SJSA1 (cell line): ENCODE measurements around the gene PABPN1L. TPM values are rescaled to one million over a fixed set of nuclear protein-coding genes. Genes with fewer than 3 reads are reported as not detected.
A peak's percentile ranks its signal among the peaks of the same experiment; 100 is the strongest.

Source experiments
- DNase-seq, 2 experiments: peaks; one replicate each; pipeline ENCODE4 v3.0.0-alpha.2; 2015 to 2020; ENCODE audit warnings: low spot score in 2 of 2, low read depth in 1 of 2
- H3K27ac ChIP-seq: fragments of 250-450 bp; sonication (Bioruptor Pico); 2 replicates; pipeline ENCODE4 v1.5.1; 2020; ENCODE audit warnings: mild to moderate bottlenecking, moderate library complexity
- H3K27me3 ChIP-seq: fragments of 250-450 bp; sonication (Bioruptor Pico); replicated peaks from 2 replicates; pipeline ENCODE4 v1.5.1; 2020; ENCODE audit warnings: mild to moderate bottlenecking, moderate library complexity
- H3K36me3 ChIP-seq: fragments of 250-450 bp; sonication (Bioruptor Pico); 2 replicates; pipeline ENCODE4 v1.5.1; 2020; ENCODE audit warnings: mild to moderate bottlenecking
- H3K4me1 ChIP-seq: fragments of 250-450 bp; sonication (Bioruptor Pico); replicated peaks from 2 replicates; pipeline ENCODE4 v1.6.1; 2021; ENCODE audit warnings: mild to moderate bottlenecking
- H3K4me3 ChIP-seq: fragments of 250-450 bp; sonication (Bioruptor Pico); 2 replicates; pipeline ENCODE4 v1.5.1; 2020; ENCODE audit warnings: mild to moderate bottlenecking
- H3K9me3 ChIP-seq: fragments of 250-450 bp; sonication (Bioruptor Pico); replicated peaks from 2 replicates; pipeline ENCODE4 v1.5.1; 2020; ENCODE audit warnings: mild to moderate bottlenecking
- total RNA-seq: library from RNA; depleted of rRNA; stranded (reverse); fragments of >200 nt; shearing (Covaris generic); gene quantifications from 2 replicates; pipeline ENCODE4 v1.2.3, GENCODE V29; 2014

The PABPN1L gene
- total RNA-seq, 1 experiment from 2014 or later = not detected

DNA sequence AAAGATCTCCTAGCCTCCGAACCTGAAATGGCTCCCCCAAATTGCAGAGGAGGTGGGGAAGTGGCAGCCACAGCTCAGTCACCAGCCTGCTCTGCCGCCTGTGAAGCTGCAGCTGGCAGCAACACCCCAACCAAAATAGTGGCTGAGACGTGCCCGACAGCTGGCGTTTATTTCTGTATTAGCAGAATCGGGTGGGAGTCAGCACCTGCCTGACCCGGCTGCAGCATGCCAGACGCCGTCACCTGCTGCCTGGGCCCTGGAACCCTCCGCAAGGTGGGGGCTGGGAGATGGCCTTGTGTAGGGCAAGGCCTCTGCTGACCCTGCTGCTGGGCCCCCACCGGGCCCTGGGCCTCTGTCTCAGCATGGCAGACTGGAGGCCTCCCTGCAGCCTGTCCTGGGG, 17.5 kb upstream of the PABPN1L start:
- no peak overlapping the region for H3K4me3 ChIP-seq
- no peaks in the 10 kb centered on the region for H3K9me3 ChIP-seq
- no peaks in the 10 kb centered on the region for H3K4me1 ChIP-seq
- H3K27me3 ChIP-seq = peaks cover 7% of the 10 kb centered on the region; the same call in 1 of the 2 replicates
- DNase-seq = no peak
- H3K36me3 ChIP-seq = no peaks in the 10 kb centered on the region
- no peak overlapping the region for H3K27ac ChIP-seq

DNA sequence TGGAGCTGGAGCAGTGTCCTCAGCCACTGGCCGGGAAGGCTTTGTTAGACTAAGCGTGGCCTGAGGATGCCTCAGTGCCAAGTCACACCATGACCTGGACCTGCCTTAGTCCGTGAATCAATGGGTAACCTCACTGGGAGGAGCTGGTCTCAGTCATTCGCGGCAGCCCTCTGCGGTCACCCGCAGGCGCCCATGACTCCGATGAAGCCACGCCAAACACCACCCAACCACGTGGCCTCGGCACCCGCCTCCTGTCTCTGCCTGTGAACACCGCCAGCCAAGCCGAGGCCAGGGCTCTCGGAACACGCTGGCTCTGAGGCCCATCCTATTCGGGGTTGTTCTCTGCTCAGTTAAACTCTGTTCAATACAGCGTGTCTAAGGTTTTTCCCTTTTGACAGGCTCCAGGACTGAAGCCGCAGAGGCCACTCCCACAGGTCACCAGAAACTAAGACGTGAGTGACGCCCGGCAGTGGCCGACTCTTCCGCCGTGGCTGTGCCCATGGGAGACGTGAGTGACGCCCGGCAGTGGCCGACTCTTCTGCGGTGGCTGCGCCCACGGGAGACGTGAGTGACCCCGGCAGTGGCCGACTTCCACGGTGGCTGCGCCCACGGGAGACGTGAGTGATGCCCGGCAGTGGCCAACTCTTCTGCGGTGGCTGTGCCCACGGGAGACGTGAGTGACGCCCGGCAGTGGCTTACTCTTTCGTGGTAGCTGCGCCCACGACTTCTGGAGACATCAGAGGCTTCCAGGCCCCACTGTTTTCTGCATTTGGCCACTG, 16.8 kb upstream of the PABPN1L start:
- Histone ChIP-seq H3K27me3 (peaks cover 11% of the 10 kb centered on the region; the same call in 1 of the 2 replicates), H3K9me3 (no peaks in the 10 kb centered on the region), H3K4me3 (no peak overlapping the region), H3K27ac (no peak overlapping the region), H3K36me3 (no peaks in the 10 kb centered on the region), H3K4me1 (no peaks in the 10 kb centered on the region)
- DNase-seq = no peak

DNA sequence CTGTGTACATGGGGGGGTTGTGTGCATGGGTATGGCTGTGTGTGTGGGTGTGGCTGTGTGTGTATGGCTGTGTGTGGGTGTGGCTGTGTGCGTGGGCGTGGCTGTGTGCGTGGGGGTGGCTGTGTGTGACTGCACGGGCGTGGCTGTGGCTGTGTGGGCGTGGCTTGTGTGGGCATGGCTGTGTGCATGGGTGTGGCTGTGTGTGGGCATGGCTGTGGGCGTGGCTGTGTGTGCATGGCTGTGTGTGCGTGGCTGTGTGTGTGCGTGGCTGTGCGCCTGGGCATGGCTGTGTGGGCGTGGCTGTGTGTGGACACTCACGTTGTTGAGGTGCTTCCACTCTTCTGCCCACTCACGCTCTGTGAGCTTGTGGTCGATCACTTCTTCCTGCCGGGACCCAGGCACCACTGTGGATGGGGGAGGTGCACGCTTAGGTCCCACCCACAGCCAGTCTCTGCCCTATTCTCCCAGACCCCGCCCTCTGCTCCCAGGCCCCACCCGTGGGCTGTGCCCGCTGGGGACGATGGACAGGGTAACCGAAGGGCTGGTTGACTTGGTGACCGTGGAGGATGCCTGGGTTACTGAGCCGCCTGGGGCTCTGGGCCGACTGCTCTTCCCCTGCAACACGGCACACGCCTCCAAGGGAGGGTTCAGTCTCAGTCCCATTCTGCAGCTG, 16.0 kb upstream of the PABPN1L start:
- no peak overlapping the region for H3K4me3 ChIP-seq
- no peaks in the 10 kb centered on the region for H3K4me1 ChIP-seq
- H3K36me3 ChIP-seq = no peaks in the 10 kb centered on the region
- H3K27me3 ChIP-seq = peaks cover 18% of the 10 kb centered on the region; the same call in 1 of the 2 replicates
- H3K27ac ChIP-seq = no peak overlapping the region
- H3K9me3 ChIP-seq = no peaks in the 10 kb centered on the region
- DNase-seq = no peak

DNA sequence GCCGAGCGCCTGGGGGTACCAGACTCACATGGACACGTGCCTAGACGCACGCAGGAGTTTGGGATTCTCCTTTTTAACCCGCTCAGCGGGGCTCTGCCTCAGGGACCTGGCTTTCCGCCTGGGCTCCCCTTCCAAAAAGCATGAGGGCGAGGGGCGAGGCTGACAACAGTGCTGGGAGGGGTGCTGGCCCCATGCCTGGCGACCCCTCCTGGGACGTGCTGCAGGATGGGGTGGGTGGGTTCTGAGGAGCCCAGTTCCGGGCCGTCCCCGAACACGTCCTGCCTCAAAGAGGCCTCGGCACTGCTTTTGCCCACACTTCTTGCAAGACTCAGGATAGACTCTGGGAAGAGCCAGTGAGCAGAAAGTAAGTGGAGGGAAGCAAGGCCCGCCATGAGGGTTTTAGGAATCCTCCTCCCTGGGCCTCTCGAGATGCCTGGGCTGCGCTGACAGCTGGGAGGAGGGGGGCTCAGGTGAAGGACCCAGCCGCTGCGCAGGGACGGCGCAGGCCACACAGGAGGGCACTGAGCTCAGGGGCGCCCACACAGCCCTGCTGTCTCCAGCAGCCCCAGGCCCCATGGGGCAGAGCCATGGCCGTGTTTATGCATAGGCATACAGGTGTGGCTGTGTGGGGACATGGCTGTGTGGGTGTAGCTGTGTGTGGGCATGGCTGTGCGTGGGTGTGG, 15.4 kb upstream of the PABPN1L start:
- Histone ChIP-seq H3K9me3 (no peaks in the 10 kb centered on the region), H3K27ac (no peak overlapping the region), H3K27me3 (peaks cover 24% of the 10 kb centered on the region), H3K36me3 (no peaks in the 10 kb centered on the region), H3K4me3 (no peak overlapping the region), H3K4me1 (peaks cover 6% of the 10 kb centered on the region)
- no peak for DNase-seq

DNA sequence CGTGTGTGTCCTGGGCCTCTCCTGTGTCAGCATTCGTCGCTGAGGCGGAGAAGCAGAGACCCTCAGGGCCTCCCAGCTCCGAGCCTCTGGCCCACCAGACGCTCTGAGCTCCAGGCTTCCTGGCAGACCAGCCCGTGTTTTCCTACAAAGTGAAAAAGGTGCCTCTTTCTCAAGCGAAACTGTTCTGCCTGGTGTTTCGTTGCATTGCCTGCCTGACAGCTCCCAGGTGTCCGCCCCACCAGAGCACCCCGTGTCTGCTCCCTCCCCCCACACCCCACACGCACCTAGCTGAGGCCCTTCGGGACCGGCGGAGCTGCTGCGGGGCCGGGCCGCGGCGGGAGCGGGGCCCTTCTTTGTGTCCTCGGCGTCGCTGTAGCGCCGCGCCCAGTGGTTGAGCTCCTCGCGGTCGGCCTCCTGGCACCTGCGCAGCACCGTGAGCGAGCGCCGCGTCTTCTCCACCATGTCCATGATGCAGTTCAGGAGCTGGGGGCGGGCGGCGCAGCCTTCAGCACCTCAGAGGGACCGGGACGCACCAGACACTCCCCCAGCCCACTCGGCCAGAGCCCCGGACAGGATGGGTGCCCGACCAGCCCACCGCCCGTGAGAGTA, 14.7 kb upstream of the PABPN1L start:
- Histone ChIP-seq H3K27ac (no peak overlapping the region), H3K36me3 (no peaks in the 10 kb centered on the region), H3K4me3 (no peak overlapping the region), H3K27me3 (peaks cover 31% of the 10 kb centered on the region), H3K9me3 (no peaks in the 10 kb centered on the region), H3K4me1 (peaks cover 11% of the 10 kb centered on the region)
- DNase-seq = no peak

DNA sequence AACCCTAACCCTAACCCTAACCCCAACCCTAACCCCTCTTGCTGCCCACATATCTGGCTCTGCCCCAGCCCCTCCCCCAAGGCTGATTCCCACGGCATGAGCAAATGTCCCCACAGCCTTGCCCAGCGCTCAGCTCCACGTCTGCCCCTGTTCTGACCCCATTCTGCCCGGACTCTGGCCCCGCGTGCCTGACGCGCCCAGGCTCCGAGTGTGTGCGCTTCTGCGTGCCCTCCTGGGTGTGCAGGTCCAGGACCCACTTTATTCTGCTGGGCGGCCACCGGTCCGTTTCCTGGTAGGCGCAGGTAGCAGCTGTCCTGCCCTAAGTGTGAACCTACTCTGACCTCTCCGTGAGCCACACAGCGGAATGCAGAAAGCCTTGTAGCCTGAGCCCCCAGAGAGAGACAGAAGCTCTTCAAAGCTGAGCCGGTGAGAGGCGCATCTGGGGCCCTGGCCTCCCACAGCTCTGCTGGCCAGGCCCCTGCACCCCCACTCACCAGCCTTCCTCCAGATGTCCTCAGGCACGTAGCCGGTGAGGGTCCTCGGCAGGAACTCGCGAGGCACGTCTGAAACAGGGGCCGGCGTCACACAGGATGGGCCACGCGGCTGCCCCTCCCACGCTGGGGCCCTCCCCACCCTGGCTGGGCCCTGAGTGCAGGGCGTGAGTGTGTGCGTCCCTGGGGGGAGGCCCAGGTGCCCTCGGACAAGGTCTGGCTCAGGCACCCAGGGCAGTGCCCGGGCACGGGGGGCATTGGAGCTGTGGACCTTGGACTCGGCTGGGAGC, 14.0 kb upstream of the PABPN1L start:
- no peak overlapping the region for H3K4me3 ChIP-seq
- H3K9me3 ChIP-seq = no peaks in the 10 kb centered on the region
- no peak overlapping the region for H3K27ac ChIP-seq
- H3K27me3 ChIP-seq = peaks cover 38% of the 10 kb centered on the region
- no peak for DNase-seq
- H3K4me1 ChIP-seq = peaks cover 11% of the 10 kb centered on the region
- no peaks in the 10 kb centered on the region for H3K36me3 ChIP-seq

DNA sequence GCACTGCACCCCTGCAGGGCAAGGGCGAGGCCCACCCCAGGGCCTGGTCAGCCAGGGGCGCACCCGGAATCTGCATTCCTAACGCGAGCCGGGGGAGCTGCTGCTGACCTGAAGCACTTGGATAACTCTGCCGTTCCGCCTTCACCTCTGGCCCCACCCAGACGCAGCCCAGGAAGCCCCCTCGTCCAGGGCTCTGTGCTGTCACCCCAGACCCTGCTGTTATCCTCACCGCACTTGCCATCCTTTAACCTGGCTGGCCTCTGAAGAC, 13.3 kb upstream of the PABPN1L start:
- Histone ChIP-seq H3K4me3 (no peak overlapping the region), H3K9me3 (no peaks in the 10 kb centered on the region), H3K4me1 (peaks cover 11% of the 10 kb centered on the region), H3K27me3 (peaks cover 45% of the 10 kb centered on the region), H3K27ac (no peak overlapping the region), H3K36me3 (no peaks in the 10 kb centered on the region)
- no peak for DNase-seq

DNA sequence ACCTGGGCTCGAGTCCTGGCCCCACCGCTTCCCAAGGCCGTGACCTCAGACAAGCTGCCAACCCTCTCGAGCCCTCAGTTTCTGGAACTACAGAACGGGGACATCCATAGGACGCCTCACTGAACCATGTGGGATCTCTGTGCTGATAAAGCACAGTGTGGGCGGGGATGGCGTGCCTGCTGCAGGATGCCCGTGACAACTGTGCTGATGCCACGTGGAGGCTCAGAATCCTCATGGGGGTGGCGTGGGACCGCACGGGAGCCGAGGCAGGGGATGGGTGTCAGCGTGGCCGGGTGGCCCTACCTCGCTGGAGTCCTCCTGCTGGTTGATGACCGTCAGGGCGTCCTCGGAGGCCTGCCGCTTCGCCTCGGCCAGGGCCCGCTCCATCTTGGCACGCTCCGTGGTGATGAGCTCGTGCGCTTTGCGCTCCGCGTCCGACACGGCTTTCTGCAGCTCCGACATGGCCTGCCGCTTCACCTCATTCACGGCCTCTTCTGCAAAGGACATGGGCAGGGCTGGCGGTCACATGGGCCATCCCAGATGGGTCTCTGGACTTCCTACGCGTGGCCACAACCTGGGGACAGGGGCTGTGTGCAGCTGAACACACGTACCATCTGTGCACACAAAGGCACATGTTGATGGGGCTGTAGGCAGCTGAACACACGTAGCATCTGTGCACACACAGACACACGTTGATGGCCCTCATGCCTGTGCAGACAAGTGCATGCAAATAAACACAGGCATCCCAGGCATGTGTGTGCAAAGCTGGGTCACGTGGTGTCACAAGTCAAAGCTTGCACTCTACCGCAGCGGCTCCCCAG, 12.7 kb upstream of the PABPN1L start:
- H3K36me3 ChIP-seq = no peaks in the 10 kb centered on the region
- H3K9me3 ChIP-seq = no peaks in the 10 kb centered on the region
- DNase-seq = no peak
- H3K4me3 ChIP-seq = no peak overlapping the region
- H3K4me1 ChIP-seq = peaks cover 11% of the 10 kb centered on the region
- peaks cover 50% of the 10 kb centered on the region for H3K27me3 ChIP-seq
- H3K27ac ChIP-seq = no peak overlapping the region

DNA sequence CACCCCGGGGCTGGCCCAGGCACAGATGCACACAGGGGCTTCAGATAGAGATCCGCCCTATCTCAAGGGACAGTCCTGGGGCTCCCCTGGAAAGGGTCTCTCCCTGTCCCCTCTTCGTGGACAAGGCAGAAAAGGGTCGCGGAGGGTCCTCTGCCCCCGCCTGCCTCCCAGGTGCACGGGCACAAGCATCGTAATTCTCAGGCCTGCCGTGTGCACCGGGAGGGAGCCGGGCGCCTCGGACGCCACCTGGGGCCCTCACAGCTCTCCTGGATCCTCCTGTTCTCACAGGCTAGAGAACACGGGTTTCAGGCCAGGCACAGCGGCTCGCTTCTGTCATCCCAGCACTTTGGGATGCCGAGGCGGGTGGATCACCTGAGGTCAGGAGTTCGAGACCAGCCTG, 11.9 kb upstream of the PABPN1L start:
- peaks cover 58% of the 10 kb centered on the region for H3K27me3 ChIP-seq
- H3K9me3 ChIP-seq = no peaks in the 10 kb centered on the region
- peaks cover 11% of the 10 kb centered on the region for H3K4me1 ChIP-seq

DNA sequence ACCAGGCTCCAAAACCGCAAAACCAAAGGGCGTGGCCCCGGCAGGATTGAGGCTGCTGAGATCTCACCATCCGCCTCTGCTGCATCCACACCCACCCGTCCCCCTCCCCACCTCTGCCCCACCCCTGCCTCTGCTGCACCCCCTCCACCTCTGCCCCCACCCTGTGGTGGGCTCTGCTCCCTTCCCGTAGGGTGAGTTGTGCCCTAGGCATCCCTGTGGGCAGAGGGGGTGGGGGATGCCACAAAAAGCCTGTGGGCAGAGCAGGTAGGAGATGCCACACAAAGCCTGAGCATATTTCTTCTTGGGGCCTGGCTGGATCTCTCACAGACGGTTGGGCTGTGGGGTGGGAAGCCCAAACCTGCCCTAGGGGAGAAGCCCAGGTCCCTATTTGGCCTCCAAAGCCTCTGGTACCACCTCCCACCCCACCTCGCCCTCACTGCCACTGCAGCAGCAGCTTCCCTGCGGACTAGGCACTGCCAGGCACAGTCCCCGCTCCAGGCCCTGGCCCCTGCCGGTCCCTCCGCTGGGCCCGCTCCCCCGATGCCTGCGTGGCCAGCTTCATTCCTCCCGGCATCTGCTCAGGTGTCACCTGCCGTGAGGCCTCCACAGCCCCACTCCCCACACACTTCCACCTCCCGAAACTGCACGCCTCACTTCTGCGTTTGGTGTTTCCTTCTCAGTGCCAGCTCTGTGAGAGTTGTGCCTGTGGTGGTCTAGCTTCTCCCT, 11.3 kb upstream of the PABPN1L start:
- H3K4me1 ChIP-seq = peaks cover 11% of the 10 kb centered on the region
- no peaks in the 10 kb centered on the region for H3K36me3 ChIP-seq
- H3K27me3 ChIP-seq = peaks cover 65% of the 10 kb centered on the region
- H3K4me3 ChIP-seq = no peak overlapping the region
- H3K27ac ChIP-seq = no peak overlapping the region
- no peak for DNase-seq
- H3K9me3 ChIP-seq = no peaks in the 10 kb centered on the region

More for the DNA sequence above, 11.9 kb upstream of the PABPN1L start:
- H3K4me3 ChIP-seq = no peak overlapping the region
- no peaks in the 10 kb centered on the region for H3K36me3 ChIP-seq
- H3K27ac ChIP-seq = no peak overlapping the region
- no peak for DNase-seq

DNA sequence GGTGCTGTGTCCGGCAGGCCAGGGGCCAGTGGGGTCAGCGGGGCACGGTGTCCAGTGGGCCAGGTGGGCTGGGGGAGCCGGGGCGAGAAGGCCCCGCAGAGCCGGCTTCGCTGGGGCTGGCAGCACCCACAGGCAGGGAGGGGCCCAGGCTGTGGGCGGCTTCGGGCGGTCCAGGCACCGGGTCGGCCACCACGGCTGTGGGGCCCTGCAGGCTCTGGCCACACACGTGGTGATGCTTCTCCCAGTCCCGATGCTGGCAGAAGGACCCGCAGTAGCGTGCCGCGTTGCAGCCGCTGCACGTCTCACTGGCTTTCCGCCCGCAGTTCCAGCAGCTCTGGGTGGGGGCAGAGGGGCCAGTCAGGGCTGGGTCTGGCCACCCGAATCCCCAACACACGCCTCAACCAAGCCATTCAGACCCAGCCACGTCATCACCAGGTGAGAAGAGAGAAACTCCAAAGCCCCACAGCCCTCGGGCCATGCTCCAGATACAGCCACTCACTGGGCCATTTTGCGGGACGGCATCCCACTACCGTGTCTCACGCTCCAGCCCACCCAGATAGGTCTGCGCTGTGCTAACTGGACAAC, 10.6 kb upstream of the PABPN1L start:
- H3K9me3 ChIP-seq = no peaks in the 10 kb centered on the region
- no peaks in the 10 kb centered on the region for H3K36me3 ChIP-seq
- no peak overlapping the region for H3K27ac ChIP-seq
- no peak overlapping the region for H3K4me3 ChIP-seq
- H3K27me3 ChIP-seq = peaks cover 69% of the 10 kb centered on the region
- peak in 1 of 2 experiments; percentile 14 for DNase-seq
- peaks cover 11% of the 10 kb centered on the region for H3K4me1 ChIP-seq

DNA sequence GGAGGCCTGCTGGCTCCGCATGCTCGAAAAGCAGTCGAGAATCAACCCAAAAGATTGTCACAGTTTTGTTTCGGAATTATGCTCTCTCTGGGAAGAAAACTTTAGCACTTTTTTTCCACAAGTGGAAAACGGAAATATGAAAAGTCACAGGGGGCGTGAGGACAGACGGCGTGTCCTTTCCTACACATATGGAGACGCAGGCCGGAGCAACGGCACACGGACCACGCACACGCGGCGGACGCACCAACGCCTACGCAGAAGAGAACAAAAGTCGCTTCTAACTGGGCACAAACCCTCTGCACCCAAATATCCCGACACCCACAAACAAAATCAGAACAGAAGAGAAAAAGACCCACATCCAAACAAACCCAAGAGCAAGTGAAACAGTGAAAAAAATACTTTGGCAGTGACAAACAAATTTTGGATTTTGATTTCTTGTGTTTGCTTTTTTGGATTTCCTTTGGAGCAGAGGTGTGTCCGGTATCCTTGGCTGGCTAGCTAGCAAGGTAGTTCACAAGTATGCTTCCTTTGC, 9.3 kb upstream of the PABPN1L start:
- H3K27ac ChIP-seq = no peak overlapping the region
- no peaks in the 10 kb centered on the region for H3K9me3 ChIP-seq
- no peaks in the 10 kb centered on the region for H3K36me3 ChIP-seq
- H3K4me1 ChIP-seq = peaks cover 11% of the 10 kb centered on the region
- no peak for DNase-seq
- H3K4me3 ChIP-seq = no peak overlapping the region
- peaks cover 81% of the 10 kb centered on the region for H3K27me3 ChIP-seq
